ENCODE data around the gene NPPB. TPM values are rescaled to one million over a fixed set of nuclear protein-coding genes. Genes with fewer than 3 reads are reported as not detected.
A peak's percentile ranks its signal among the peaks of the same experiment; 100 is the strongest.

Gene NPPB
- total RNA-seq, 1 donor, result not detected

DNA sequence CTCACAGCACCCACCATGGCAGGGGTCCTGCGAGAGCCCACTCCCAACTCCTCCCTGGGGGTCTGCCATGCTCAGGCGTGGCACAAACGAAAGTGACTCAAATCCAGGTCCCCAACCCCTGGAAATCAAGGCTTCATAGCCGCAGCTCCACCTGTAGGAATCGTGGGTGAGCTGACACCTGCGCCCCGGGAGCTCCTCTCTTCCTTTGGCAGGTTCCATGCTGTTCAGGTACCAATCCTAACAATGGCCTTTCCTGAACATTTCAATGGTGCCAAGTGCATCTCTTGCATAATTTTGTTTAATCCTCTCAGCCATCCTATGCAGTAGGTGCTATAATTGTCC lies 28.9 kb upstream of the NPPB start:
- H3K4me3 ChIP-seq (ENCODE audit: low read depth, low read length), result no peak overlapping the region
- DNase-seq (ENCODE audit: low read depth), result no peak
- TF ChIP-seq CTCF (IDR thresholded peaks at IDR 0.05; ENCODE audit: insufficient read depth, low read length), result no peak

DNA sequence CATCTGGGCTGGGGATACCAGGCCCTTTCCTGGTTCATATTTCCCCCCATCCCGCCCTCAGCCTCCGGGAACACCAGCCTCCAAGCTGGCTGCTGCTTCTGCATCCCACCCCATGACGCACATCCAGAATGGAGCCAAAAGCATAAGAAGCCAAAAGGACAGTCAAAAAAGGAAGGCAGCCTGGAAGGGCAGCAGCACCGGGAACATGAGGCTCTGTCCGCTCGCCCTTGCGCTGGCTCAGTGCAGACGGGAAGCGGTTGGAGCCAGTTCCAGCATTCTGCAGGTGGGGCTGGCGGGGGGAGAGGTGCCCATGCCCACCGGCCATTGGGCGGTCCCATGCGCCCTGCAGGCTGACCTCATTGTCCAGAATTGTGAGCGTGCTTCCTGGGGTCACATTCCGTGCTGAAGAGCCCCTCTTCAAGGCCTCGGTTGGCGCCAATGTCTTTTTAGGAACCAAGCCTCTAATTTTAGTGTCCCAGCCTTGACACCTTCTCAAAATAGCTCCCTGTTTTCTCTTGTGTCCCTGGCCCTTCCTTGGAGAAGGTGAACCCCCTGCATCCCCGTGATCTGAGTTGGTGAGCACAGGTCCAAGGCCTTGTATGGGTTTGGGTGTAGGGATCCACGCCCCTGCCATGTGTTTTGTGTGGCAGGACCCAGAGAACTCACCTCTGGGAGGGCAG lies 28.4 kb upstream of the NPPB start:
- no peak overlapping the region for H3K4me3 ChIP-seq (ENCODE audit: low read depth, low read length)
- peak; percentile 59 for DNase-seq (ENCODE audit: low read depth)
- TF ChIP-seq CTCF (IDR thresholded peaks at IDR 0.05; ENCODE audit: insufficient read depth, low read length), result no peak

DNA sequence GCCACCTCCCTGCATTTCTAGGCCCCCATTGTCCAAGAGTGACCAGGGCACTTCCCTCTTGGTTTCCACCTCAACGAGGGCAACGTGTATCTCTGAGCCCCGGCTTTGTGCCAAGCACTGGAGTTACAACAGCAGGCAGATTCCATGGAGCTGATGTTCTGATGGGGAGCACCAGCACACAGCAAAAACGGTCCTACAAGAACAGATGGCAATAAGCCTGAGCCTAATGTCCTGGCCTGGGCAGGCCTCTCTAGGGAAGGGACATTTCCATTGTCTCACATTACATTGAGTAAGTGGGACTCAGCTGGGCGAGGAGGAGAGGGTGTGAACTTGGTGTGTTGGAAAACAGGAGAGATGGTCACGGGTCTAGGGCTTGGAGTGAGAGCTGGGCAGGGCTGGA lies 27.2 kb upstream of the NPPB start:
- H3K4me3 ChIP-seq (ENCODE audit: low read depth, low read length), result no peak overlapping the region
- no peak for DNase-seq (ENCODE audit: low read depth)
- no peak for TF ChIP-seq CTCF (IDR thresholded peaks at IDR 0.05; ENCODE audit: insufficient read depth, low read length)

DNA sequence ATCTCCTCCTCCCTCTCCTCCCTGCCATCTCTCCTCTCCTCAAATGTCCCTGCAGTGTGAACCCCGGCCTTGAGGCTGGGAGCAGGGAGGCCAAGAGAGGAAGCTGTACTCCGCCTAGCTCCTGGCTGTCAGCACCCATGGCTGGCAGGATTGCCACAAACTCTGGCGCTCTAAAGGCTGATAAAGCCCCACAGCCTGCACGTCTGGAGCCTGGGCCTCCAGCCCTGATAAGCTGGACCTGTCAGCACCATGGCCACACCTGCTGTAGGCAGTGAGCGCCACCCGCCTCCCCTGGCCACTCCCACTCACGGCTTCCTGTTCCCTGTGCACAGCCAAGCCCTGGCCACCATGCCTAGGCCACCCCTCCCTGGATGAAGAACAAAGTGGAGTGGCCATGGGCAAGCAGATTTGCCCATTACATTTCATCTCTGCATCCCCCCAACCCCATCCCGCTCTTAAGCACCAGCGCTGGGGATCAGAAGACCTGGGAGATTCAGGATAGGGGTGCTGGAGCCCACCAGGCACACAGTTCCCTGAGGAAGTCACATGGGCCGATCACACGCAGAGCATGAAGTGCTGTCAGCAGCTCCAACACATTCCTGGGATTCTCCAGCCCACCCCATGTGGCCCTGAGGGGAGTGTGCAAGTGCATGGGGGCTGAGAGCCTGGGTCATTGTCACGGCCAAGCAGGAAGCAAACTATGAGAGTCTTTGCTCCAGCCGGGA lies 24.2 kb upstream of the NPPB start:
- DNase-seq (ENCODE audit: low read depth), result no peak
- no peak overlapping the region for H3K4me3 ChIP-seq (ENCODE audit: low read depth, low read length)
- TF ChIP-seq CTCF (IDR thresholded peaks at IDR 0.05; ENCODE audit: insufficient read depth, low read length), result no peak

DNA sequence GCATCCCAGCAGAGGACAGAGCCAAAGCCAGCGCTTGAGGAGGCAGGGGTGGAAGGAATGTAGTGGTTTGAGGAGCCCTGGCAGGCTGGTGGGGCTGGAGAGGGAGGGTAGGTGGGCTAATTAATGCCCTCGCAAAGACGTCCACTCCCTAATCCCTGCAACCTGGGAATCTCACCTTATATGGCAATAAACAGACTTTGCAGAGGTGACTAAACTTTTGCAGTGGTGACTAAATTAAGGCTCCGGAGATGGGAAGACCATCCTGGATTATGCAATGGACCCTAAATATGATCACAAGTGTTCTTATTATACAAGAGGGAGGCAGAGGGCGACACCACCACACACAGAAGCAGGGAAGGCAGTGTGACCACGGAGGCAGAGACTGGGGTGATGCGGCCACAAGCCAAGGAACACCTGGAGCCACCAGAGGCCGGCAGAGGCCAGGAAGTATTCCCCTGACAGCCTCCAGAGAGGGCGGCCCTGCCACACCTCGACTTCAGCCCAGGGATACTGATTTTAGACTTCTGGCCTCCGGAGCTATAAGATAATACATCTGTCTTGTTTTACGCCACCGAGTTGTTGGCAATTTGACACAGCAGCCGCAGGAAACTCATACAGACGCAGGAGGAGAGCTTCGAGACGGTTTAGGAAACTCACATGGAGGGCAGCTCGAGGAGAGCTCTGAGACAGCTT lies 23.1 kb upstream of the NPPB start:
- no peak for TF ChIP-seq CTCF (IDR thresholded peaks at IDR 0.05; ENCODE audit: insufficient read depth, low read length)
- DNase-seq (ENCODE audit: low read depth), result no peak
- no peak overlapping the region for H3K4me3 ChIP-seq (ENCODE audit: low read depth, low read length)

DNA sequence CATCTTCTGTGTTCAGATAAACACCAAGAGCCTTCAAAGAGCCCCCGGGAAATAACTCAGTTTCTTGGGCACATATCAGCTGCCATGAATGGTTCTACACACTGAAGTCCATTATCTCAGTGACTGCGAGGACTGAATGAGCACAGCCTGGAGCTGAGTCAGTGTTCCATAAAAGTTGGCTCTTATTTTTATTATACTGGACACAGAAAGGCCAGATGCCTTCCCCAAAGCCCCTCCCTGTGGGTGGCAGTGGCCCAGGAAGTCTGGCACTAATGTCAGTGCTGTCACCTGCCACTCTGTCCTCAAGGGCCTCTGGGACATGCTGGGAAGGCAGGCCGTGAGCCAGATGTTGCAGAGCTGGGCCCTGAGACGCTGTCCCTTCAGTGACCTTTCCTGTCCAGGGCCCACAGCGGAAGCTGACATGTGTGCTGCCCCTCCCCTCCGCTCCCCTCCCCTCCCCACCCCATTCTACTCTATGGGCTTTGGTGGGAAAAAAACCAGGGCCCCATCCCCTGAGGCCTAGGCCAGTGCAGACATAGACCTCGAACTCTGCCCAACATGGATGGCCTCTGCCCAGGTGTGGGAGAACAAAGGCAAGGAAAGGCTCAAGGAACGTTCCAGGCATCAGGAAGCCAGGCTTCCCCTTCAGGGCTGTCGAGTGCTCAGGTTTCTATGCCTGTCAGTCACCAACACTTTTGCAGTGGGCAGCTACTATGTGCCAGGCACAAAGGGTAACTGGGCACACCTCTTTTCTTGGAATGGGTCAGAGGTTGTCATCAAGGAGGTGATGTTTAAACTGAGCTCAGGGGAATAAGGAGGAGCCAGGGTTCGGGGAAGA lies 22.4 kb upstream of the NPPB start:
- DNase-seq (ENCODE audit: low read depth), result no peak
- no peak overlapping the region for H3K4me3 ChIP-seq (ENCODE audit: low read depth, low read length)
- no peak for TF ChIP-seq CTCF (IDR thresholded peaks at IDR 0.05; ENCODE audit: insufficient read depth, low read length)

Measured in fibroblast of the aortic adventitia (primary cell).